Hepatocyte (in vitro differentiated cells): ENCODE measurements around the gene NTHL1.

Source experiments
- EZH2 ChIP-seq: fragments of 200-600 bp; sonication (generic); IDR thresholded peaks from 2 replicates; pipeline ENCODE4 v1.6.1; 2016; ENCODE audit warnings: antibody characterized with exemption, mild to moderate bottlenecking, borderline replicate concordance
- EZH2phosphoT487 ChIP-seq: fragments of 200-600 bp; sonication (generic); IDR thresholded peaks from one replicate; pipeline ENCODE4 v1.6.1; 2018; ENCODE audit warnings: antibody characterized with exemption, mild to moderate bottlenecking, low read depth, moderate library complexity; ENCODE audit not compliant: unreplicated experiment, severe bottlenecking
- TF ChIP-seq, protein P1 (sequence below): fragments of 200-600 bp; sonication (generic); IDR thresholded peaks from 2 replicates; pipeline ENCODE4 v1.5.1; 2016; ENCODE audit warnings: antibody characterized with exemption, mild to moderate bottlenecking; ENCODE audit not compliant: poor library complexity

DNA sequence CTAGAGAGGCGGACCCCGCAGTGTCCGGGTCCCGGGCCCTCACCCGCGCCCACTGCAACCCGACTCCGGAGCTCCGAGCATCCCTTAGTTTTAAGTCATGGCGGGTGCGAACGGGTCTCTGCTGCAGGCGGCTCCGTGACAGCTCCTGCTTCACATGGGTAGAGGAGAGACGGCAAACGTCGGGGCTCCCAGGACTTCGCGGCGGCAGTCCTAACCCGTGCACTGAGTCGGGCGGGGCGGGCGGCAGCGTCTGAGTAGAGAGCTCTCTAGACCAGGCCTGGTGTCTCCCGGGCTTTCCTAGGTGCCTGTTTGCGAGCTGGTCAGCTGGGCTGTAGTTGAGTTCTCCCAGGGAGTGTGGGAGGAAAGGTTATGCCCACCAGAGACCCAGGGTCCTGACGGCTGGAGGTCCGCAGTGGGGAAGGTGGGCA lies 496 bp upstream of the NTHL1 start:
- TF ChIP-seq, protein P1, sequence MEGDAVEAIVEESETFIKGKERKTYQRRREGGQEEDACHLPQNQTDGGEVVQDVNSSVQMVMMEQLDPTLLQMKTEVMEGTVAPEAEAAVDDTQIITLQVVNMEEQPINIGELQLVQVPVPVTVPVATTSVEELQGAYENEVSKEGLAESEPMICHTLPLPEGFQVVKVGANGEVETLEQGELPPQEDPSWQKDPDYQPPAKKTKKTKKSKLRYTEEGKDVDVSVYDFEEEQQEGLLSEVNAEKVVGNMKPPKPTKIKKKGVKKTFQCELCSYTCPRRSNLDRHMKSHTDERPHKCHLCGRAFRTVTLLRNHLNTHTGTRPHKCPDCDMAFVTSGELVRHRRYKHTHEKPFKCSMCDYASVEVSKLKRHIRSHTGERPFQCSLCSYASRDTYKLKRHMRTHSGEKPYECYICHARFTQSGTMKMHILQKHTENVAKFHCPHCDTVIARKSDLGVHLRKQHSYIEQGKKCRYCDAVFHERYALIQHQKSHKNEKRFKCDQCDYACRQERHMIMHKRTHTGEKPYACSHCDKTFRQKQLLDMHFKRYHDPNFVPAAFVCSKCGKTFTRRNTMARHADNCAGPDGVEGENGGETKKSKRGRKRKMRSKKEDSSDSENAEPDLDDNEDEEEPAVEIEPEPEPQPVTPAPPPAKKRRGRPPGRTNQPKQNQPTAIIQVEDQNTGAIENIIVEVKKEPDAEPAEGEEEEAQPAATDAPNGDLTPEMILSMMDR: no peak
- TF ChIP-seq EZH2phosphoT487 (no peak), EZH2 (no peak)
